Measurements from ENCODE around the gene TP53BP1. TPM values are rescaled to one million over a fixed set of nuclear protein-coding genes. Genes with fewer than 3 reads are reported as not detected.

Gene TP53BP1
- total RNA-seq, 4 donors from 2014 or later = 13.0 to 17.9 (median 16.9) TPM

- DNase-seq (ENCODE audit: low spot score in 2 of 2) = no peak
- intact Hi-C loops (cut with DNase I; ENCODE audit: low total_unique reads) = no loop called here
- H3K4me3 ChIP-seq (ENCODE audit: low read depth, poor library complexity, severe bottlenecking) = no peak overlapping the region
- TF ChIP-seq CTCF (IDR thresholded peaks at IDR 0.05) = no peak
- no peak for TF ChIP-seq POLR2A (IDR thresholded peaks at IDR 0.05)
- WGBS, 2 donors = 88 to 89% methylated on average over 6 of the region's 6 CpGs
Measured at GRCh38 chr15:43487271-43487895, 5.6 kb downstream of the TP53BP1 start.

- DNase-seq (ENCODE audit: low spot score in 2 of 2) = no peak
- 97 to 99% methylated on average over 2 of the region's 2 CpGs for WGBS, 2 donors
- no peak overlapping the region for H3K4me3 ChIP-seq (ENCODE audit: low read depth, poor library complexity, severe bottlenecking)
- TF ChIP-seq POLR2A (IDR thresholded peaks at IDR 0.05) (no peak), CTCF (IDR thresholded peaks at IDR 0.05) (no peak)
- intact Hi-C loops (cut with DNase I; ENCODE audit: low total_unique reads) = no loop called here
Measured at GRCh38 chr15:43484455-43484854, 8.5 kb downstream of the TP53BP1 start.

GRCh38 chr15:43483297-43484128 is 9.4 kb downstream of the TP53BP1 start:
- DNase-seq (ENCODE audit: low spot score in 2 of 2) = no peak
- intact Hi-C loops (cut with DNase I; ENCODE audit: low total_unique reads) = no loop called here
- H3K4me3 ChIP-seq (ENCODE audit: low read depth, poor library complexity, severe bottlenecking) = no peak overlapping the region
- 67 to 71% methylated on average over 4 of the region's 4 CpGs for WGBS, 2 donors
- no peak for TF ChIP-seq POLR2A (IDR thresholded peaks at IDR 0.05)
- no peak for TF ChIP-seq CTCF (IDR thresholded peaks at IDR 0.05)

- no peak for DNase-seq (ENCODE audit: low spot score in 2 of 2)
- intact Hi-C loops (cut with DNase I; ENCODE audit: low total_unique reads) = no loop called here
- H3K4me3 ChIP-seq (ENCODE audit: low read depth, poor library complexity, severe bottlenecking) = no peak overlapping the region
- 97 to 98% methylated on average over 14 to 23 of the region's 25 CpGs for WGBS, 2 donors
- no peak for TF ChIP-seq CTCF (IDR thresholded peaks at IDR 0.05)
- TF ChIP-seq POLR2A (IDR thresholded peaks at IDR 0.05) = no peak
Measured at GRCh38 chr15:43473885-43474284, 19.1 kb downstream of the TP53BP1 start.

- no peak for TF ChIP-seq CTCF (IDR thresholded peaks at IDR 0.05)
- no peak for TF ChIP-seq POLR2A (IDR thresholded peaks at IDR 0.05)
- no peak for DNase-seq (ENCODE audit: low spot score in 2 of 2)
- H3K4me3 ChIP-seq (ENCODE audit: low read depth, poor library complexity, severe bottlenecking) = no peak overlapping the region
- intact Hi-C loops (cut with DNase I; ENCODE audit: low total_unique reads) = no loop called here
Measured at GRCh38 chr15:43471975-43472374, 21.0 kb downstream of the TP53BP1 start.
